K562 (cell line): ENCODE data around the gene DGUOK. TPM values are rescaled to one million over a fixed set of nuclear protein-coding genes. Genes with fewer than 3 reads are reported as not detected.

ENCODE experiments used
- EP400 ChIP-seq: fragments of 450-650 bp; IDR thresholded peaks from 2 replicates; pipeline ENCODE4 v1.6.1; 2017; ENCODE audit warnings: antibody characterized with exemption, mild to moderate bottlenecking, moderate library complexity
- ETS2 ChIP-seq: IDR thresholded peaks from 2 replicates; pipeline ENCODE4 v1.6.1; 2016; ENCODE audit warnings: borderline replicate concordance, missing genetic modification characterization, mild to moderate bottlenecking, moderate library complexity, missing compliant biosample characterization; ENCODE audit not compliant: poor library complexity, severe bottlenecking
- FIP1L1 ChIP-seq: fragments of 200-400 bp; formaldehyde crosslinking; IDR thresholded peaks from 2 replicates; pipeline ENCODE4 v1.6.1; 2018; ENCODE audit warnings: mild to moderate bottlenecking, low read depth, low read length; ENCODE audit not compliant: poor library complexity, severe bottlenecking
- L3MBTL2 ChIP-seq: fragments of 450-650 bp; IDR thresholded peaks from 2 replicates; pipeline ENCODE4 v1.6.1; 2016; ENCODE audit warnings: mild to moderate bottlenecking, moderate library complexity
- MXI1 ChIP-seq: IDR thresholded peaks from 2 replicates; pipeline ENCODE4 v1.6.1; 2011; ENCODE audit warnings: low read depth, mild to moderate bottlenecking, improper control_type of control experiment, low read length
- NR2F6 ChIP-seq: fragments of 450-650 bp; formaldehyde crosslinking; IDR thresholded peaks from 2 replicates; pipeline ENCODE4 v1.4.0; 2020; ENCODE audit warnings: mild to moderate bottlenecking
- POLR2G ChIP-seq: fragments of 200-400 bp; formaldehyde crosslinking; IDR thresholded peaks from 2 replicates; pipeline ENCODE4 v1.6.1; 2017; ENCODE audit warnings: low read depth, mild to moderate bottlenecking, antibody characterized with exemption, low read length, moderate library complexity
- PURB ChIP-seq: sonication (generic); formaldehyde crosslinking; IDR thresholded peaks from 2 replicates; pipeline ENCODE4 v1.9.0; 2021; ENCODE audit warnings: low read depth, mild to moderate bottlenecking, missing genetic modification reagents
- SIN3A ChIP-seq, 2 experiments: fragments of 150-350 bp in 1 of 2; IDR thresholded peaks; 2 replicates each; pipeline ENCODE4 v1.6.1; 2011 to 2016; ENCODE audit warnings: borderline replicate concordance in 2 of 2, low read depth in 2 of 2, low read length in 2 of 2, mild to moderate bottlenecking in 2 of 2, moderate library complexity in 2 of 2; ENCODE audit not compliant: control insufficient read depth in 1 of 2
- ZKSCAN8 ChIP-seq: fragments of 200-800 bp; sonication (Bioruptor generic); IDR thresholded peaks from 2 replicates; pipeline ENCODE4 v1.6.1; 2016; ENCODE audit warnings: missing genetic modification characterization, missing compliant biosample characterization
- ZNF589 ChIP-seq: fragments of 200-800 bp; sonication (Bioruptor generic); IDR thresholded peaks from 2 replicates; pipeline ENCODE4 v1.6.1; 2016; ENCODE audit warnings: low read depth, missing genetic modification characterization, missing compliant biosample characterization
- ZNF592 ChIP-seq: fragments of 450-650 bp; IDR thresholded peaks from 2 replicates; pipeline ENCODE4 v1.6.1; 2017; ENCODE audit warnings: antibody characterized with exemption, mild to moderate bottlenecking
- polyA plus RNA-seq, 8 experiments: library from polyadenylated mRNA; depleted of rRNA in 4 of 8; stranded (reverse) in 5 of 8; unstranded in 3 of 8; fragments of >200 nt; fragmentation: Nextera tagmentation in 2 of 8; fragmentation: Illumina TruSeq in 1 of 8; extraction: Ambion mirVana in 2 of 8; extraction: Trizol in 1 of 8; gene quantifications; 2 replicates each; pipeline versions ENCODE4 v1.2.1 to v1.2.3, GENCODE V29; 2011 to 2014; ENCODE audit warnings: inconsistent platforms in 1 of 8, missing spikeins in 1 of 8
- total RNA-seq, 7 experiments: library from RNA; depleted of rRNA in 6 of 7; stranded (reverse); fragments of >200 nt in 6 of 7; fragmentation: Illumina TruSeq in 2 of 7; extraction: Trizol in 2 of 7; gene quantifications; 2 replicates each; pipeline versions ENCODE4 v1.2.1 to v1.2.3, GENCODE V29; 2011 to 2021; ENCODE audit warnings: low replicate concordance in 1 of 7
- TF ChIP-seq, protein P1 (sequence below), 3 experiments: fragments of 200-800 bp in 1 of 3; fragments of 250-450 bp in 1 of 3; fragments of 450-650 bp in 1 of 3; sonication (Bioruptor Pico) in 1 of 3; sonication (Bioruptor generic) in 1 of 3; formaldehyde crosslinking in 1 of 3; IDR thresholded peaks; 2 replicates each; pipeline versions ENCODE4 v1.6.1 to v1.8.0; 2016 to 2022; ENCODE audit warnings: mild to moderate bottlenecking in 2 of 3, missing genetic modification characterization in 2 of 3, missing compliant biosample characterization in 1 of 3, moderate library complexity in 1 of 3
- TF ChIP-seq, protein P2 (sequence below): sonication (generic); formaldehyde crosslinking; IDR thresholded peaks from 2 replicates; pipeline ENCODE4 v1.5.0; 2020; ENCODE audit warnings: missing genetic modification reagents
- TF ChIP-seq, protein P3 (sequence below), 2 experiments: IDR thresholded peaks; 2 replicates each; pipeline ENCODE4 v1.6.1; 2011; ENCODE audit warnings: borderline replicate concordance in 1 of 2, control low read depth in 1 of 2, low read depth in 1 of 2, low read length in 1 of 2, mild to moderate bottlenecking in 1 of 2, mixed read lengths in 1 of 2, moderate library complexity in 1 of 2; ENCODE audit not compliant: insufficient read depth in 1 of 2, insufficient read length in 1 of 2, poor library complexity in 1 of 2, severe bottlenecking in 1 of 2; ENCODE audit errors: extremely low read depth in 1 of 2

Gene DGUOK
- total and polyA plus RNA-seq, 9 of the 15 experiments (the other 6 are each of a cell fraction or from before 2014, with no cell fraction given), result 67.0 to 288 (median 126) TPM

DNA sequence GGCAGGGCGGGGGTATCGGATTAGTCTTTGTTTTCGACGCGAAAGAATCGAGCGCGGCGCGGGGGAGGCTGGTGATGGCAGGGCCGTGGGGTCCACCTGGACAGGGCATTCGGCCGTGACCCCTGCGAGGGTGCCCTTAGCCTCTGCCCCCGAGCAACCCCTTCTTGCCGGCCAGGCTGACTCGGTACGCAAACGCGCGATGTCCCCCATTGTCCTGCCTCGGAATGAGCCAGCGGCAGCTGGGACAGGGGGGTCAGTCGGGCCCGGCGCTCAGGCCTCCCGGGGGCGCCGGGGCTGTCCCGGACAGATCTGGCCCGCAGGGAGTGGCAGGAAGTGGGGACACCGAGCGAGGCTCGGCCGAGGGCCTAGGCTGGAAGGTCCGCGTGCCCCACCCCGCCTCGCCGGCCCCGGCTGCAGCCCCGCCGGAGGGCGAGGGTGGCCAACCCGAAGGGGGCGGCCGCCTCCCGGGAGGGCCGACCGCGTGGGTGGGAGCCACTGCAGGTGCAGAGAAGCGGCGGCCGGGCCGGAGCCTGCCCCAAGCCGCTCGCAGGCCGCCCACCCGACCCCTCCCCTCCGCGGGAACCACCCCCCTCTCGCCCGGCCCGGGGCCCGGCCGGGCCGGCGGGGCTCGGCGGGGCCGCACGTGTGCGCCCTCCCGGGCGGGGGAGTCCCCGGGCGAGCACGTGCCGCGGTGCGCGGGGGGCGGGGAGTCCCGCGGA is 57.7 kb downstream of the DGUOK start, which contains the start of gene TET3 (continued):
- TF ChIP-seq, protein P1, sequence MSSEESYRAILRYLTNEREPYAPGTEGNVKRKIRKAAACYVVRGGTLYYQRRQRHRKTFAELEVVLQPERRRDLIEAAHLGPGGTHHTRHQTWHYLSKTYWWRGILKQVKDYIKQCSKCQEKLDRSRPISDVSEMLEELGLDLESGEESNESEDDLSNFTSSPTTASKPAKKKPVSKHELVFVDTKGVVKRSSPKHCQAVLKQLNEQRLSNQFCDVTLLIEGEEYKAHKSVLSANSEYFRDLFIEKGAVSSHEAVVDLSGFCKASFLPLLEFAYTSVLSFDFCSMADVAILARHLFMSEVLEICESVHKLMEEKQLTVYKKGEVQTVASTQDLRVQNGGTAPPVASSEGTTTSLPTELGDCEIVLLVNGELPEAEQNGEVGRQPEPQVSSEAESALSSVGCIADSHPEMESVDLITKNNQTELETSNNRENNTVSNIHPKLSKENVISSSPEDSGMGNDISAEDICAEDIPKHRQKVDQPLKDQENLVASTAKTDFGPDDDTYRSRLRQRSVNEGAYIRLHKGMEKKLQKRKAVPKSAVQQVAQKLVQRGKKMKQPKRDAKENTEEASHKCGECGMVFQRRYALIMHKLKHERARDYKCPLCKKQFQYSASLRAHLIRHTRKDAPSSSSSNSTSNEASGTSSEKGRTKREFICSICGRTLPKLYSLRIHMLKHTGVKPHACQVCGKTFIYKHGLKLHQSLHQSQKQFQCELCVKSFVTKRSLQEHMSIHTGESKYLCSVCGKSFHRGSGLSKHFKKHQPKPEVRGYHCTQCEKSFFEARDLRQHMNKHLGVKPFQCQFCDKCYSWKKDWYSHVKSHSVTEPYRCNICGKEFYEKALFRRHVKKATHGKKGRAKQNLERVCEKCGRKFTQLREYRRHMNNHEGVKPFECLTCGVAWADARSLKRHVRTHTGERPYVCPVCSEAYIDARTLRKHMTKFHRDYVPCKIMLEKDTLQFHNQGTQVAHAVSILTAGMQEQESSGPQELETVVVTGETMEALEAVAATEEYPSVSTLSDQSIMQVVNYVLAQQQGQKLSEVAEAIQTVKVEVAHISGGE (CRISPR knock-in tag; IDR thresholded peaks at IDR 0.05), result peak in 1 of 3 experiments; percentile 6; a peak in 1 of 6 replicates
- TF ChIP-seq NR2F6 (CRISPR knock-in tag) (no peak), L3MBTL2 (peak; percentile 85), POLR2G (peak; percentile 86), EP400 (peak; percentile 33; the same call in 1 of the 2 replicates), FIP1L1 (peak; percentile 72), ZNF592 (peak; percentile 81), SIN3A (IDR thresholded peaks at IDR 0.05; ENCODE audit: borderline replicate concordance in 2 of 2, control insufficient read depth in 1 of 2, low read depth in 2 of 2, low read length in 2 of 2) (peak in 1 of 2 experiments; percentile 68; a peak in 1 of 4 replicates), ZNF589 (CRISPR knock-in tag) (peak; percentile 9; the same call in 1 of the 2 replicates), PURB (CRISPR knock-in tag) (no peak), MXI1 (peak; percentile 13; the same call in 1 of the 2 replicates), ZKSCAN8 (no peak), ETS2 (tag) (no peak)
- TF ChIP-seq, protein P2, sequence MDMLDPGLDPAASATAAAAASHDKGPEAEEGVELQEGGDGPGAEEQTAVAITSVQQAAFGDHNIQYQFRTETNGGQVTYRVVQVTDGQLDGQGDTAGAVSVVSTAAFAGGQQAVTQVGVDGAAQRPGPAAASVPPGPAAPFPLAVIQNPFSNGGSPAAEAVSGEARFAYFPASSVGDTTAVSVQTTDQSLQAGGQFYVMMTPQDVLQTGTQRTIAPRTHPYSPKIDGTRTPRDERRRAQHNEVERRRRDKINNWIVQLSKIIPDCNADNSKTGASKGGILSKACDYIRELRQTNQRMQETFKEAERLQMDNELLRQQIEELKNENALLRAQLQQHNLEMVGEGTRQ (CRISPR knock-in tag), result peak; percentile 13; the same call in 1 of the 2 replicates
- TF ChIP-seq, protein P3, sequence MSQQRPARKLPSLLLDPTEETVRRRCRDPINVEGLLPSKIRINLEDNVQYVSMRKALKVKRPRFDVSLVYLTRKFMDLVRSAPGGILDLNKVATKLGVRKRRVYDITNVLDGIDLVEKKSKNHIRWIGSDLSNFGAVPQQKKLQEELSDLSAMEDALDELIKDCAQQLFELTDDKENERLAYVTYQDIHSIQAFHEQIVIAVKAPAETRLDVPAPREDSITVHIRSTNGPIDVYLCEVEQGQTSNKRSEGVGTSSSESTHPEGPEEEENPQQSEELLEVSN (IDR thresholded peaks at IDR 0.05; ENCODE audit: borderline replicate concordance in 1 of 2, extremely low read depth in 1 of 2, insufficient read depth in 1 of 2, insufficient read length in 1 of 2, low read depth in 1 of 2, low read length in 1 of 2, poor library complexity in 1 of 2, severe bottlenecking in 1 of 2), result peak; percentile 74 to 91
